Stimulated activated effector memory CD8-positive, alpha-beta T cell treated with anti-CD3 and anti-CD28 coated beads, Interleukin-12 subunit alpha, Interleukin-12 subunit beta, amount 100 ng/mL, for 72 hours (primary cell): Measurements from ENCODE around the gene C14orf39.

Source experiments
- ATAC-seq: fragments of 150-1000 bp; cut with Tn5 transposase; 2 replicates; pipeline ENCODE4 v1.10.0; 2021
- DNase-seq, 2 donors: peaks; one replicate each; pipeline ENCODE4 v3.0.0; 2021 to 2022; ENCODE audit warnings: low spot score in 2 of 2
- H3K27ac Mint-ChIP-seq: one replicate; pipeline ENCODE4 v1.8.0; 2022; ENCODE audit warnings: mild to moderate bottlenecking, mixed read lengths
- H3K36me3 Mint-ChIP-seq: one replicate; pipeline ENCODE4 v1.8.0; 2022; ENCODE audit warnings: mild to moderate bottlenecking, mixed read lengths
- H3K4me1 Mint-ChIP-seq: one replicate; pipeline ENCODE4 v1.8.0; 2022; ENCODE audit warnings: mixed read lengths
- H3K4me3 Mint-ChIP-seq: one replicate; pipeline ENCODE4 v1.8.0; 2022; ENCODE audit warnings: mild to moderate bottlenecking, mixed read lengths
- H3K9me3 Mint-ChIP-seq: one replicate; pipeline ENCODE4 v1.8.0; 2022; ENCODE audit warnings: mixed read lengths

C14orf39 gene

GRCh38 chr14:60396718-60397343 lies 89.0 kb downstream of the C14orf39 start:
- H3K27ac Mint-ChIP-seq = no peak overlapping the region
- H3K36me3 Mint-ChIP-seq = no peaks in the 10 kb centered on the region
- H3K4me1 Mint-ChIP-seq = no peaks in the 10 kb centered on the region
- DNase-seq = no peak
- H3K4me3 Mint-ChIP-seq = no peak overlapping the region
- no peak for ATAC-seq
- peaks cover 2% of the 10 kb centered on the region for H3K9me3 Mint-ChIP-seq
